Mononuclear cell (primary cell): Measurements from ENCODE around the gene KLC1. TPM values are rescaled to one million over a fixed set of nuclear protein-coding genes. Genes with fewer than 3 reads are reported as not detected.

Source experiments
- H3K27me3 ChIP-seq: 2 replicates; pipeline ENCODE4 v1.6.0; 2011; ENCODE audit warnings: low read length, control low read depth; ENCODE audit not compliant: insufficient read depth
- H3K4me1 ChIP-seq: 2 replicates; pipeline ENCODE4 v1.5.1; 2011; ENCODE audit warnings: mild to moderate bottlenecking, low read length, control low read depth; ENCODE audit not compliant: insufficient read depth
- H3K4me3 ChIP-seq: 2 replicates; pipeline ENCODE4 v1.5.1; 2011; ENCODE audit warnings: mild to moderate bottlenecking, low read length, moderate library complexity
- H3K9me3 ChIP-seq: 2 replicates; pipeline ENCODE4 v1.5.1; 2011; ENCODE audit warnings: low read depth, mild to moderate bottlenecking, control low read depth, low read length
- total RNA-seq: library from RNA; depleted of rRNA; stranded (reverse); fragments of >200 nt; gene quantifications from one replicate; pipeline ENCODE4 v1.2.3, GENCODE V29; 2012

Gene KLC1
- total RNA-seq, 1 donor, result 127 TPM

DNA sequence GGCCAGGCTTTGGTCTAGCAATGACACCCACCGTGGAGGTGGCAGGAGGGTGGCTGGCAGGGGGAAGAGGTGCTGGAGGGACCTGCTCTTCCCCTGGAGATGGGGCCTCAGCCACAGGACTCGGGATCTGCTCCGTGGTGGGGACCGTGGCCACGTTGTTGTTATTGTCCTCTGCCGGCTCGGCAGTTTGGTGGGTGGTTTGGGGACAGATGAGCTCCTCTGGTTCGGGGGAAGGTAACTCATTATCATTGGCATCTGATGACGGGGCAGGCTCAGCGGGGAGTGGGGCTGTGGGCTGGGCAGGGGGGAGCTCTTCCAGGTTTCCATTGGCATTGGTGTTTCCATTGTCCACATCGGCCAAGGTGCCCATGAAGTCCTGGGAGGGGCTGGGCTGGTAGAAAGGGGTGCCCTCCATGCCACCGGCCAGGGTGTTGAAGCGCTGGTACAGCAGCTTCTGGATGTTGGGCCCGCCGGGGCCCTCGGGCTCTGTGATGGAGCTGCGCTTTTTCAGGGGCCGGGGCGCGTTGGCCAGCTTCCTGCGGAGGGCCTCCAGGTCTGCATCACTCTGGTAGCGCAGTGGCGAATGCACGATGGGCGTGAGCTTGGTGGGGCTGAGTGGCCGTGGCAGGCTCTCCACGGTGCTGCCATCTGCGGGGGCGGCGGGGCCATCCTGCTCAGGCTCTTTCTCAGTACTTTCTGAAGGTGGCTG is 110.9 kb downstream of the KLC1 start:
- Histone ChIP-seq H3K4me3 (no peak overlapping the region), H3K4me1 (no peaks in the 10 kb centered on the region), H3K27me3 (no peaks in the 10 kb centered on the region), H3K9me3 (no peaks in the 10 kb centered on the region)

DNA sequence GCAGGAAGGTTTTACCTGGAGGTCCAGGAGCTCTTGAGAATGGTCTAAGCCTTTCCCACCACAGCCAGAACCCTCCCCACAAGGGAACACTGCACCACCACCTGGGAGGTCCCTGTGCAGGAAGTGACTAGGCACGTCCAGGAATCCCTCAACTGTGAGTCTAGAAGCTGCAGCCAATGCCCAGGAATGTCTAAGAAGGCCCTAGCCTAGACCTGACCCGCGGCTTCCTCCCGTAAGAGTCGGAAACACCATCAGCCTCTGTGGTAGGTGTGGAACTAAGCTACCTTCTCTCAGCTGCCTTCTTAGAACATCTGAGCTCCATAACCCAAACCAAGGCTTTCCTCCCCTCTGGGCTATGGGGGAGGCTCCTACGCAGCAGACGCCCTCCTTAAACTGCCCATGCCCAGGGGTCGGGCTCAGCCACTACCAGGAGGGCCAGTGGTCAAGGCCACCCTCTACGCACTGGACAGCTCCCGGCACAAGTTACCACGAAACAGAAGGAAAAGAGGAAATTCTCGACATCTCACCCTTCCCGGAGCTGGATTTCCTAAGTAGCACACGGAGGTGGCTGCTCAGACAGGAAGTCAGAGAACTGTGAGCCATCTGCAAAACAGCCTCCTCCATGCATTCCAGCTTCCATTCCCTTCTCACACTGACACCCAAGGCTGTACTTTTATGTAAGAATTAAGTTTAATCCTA is 112.1 kb downstream of the KLC1 start:
- no peaks in the 10 kb centered on the region for H3K9me3 ChIP-seq
- H3K4me3 ChIP-seq, result no peak overlapping the region
- no peaks in the 10 kb centered on the region for H3K4me1 ChIP-seq
- no peaks in the 10 kb centered on the region for H3K27me3 ChIP-seq

DNA sequence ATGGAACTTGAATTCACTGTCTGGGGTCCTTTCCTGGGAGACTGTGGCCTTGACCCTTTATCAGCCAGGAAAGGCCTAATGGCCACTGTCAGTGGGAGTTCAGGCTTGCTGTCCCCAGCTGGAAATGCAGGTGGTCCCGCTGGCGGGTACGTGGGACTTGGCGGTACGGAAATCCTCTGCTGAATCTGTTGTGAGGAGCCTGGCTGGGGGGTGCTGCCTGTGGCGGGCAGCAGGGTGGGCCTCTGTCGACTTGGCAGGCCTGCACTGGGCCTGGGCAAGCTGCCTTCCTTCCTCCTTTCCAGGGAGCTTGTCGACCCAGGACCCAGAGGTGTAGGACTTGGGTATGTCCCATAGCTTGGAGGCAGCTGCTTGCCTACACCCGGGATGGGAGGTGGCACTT is 112.9 kb downstream of the KLC1 start:
- no peaks in the 10 kb centered on the region for H3K4me1 ChIP-seq
- H3K27me3 ChIP-seq, result no peaks in the 10 kb centered on the region
- no peak overlapping the region for H3K4me3 ChIP-seq
- H3K9me3 ChIP-seq, result no peaks in the 10 kb centered on the region

DNA sequence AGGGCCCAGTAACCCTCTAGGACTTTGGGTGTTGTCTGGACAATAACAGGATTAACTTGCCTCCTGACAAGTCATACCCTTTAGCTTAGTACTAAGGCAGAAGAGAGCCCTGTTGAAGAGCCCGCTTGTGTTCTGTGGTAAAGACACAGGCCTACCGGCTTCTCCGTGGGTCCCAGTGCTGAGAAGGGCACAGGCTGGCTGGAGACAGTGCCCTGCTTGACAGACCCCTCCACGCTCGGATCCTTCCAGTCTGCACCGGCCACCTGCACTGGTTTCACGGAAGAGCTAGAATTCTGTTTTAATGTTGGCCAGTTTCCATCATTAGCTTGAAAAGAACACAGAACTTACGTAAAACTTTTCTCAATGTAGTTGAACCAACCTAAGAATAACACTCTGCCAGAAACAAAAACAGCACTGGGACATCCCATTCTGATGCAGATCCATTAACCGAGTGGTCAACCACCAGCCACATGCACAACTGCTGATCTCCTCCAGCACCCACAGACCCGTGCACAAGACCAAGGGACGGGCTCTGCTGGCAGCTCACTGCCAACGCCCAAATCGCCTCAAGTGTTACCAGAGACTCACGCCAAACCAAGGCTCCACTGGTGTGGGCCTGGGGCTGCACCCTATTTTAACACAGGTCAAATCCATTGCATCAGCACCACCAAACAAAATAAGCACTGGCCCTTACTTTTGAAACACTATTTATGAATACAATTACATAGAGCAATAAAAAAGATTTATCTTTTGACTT is 113.7 kb downstream of the KLC1 start:
- no peaks in the 10 kb centered on the region for H3K4me1 ChIP-seq
- H3K27me3 ChIP-seq, result no peaks in the 10 kb centered on the region

DNA sequence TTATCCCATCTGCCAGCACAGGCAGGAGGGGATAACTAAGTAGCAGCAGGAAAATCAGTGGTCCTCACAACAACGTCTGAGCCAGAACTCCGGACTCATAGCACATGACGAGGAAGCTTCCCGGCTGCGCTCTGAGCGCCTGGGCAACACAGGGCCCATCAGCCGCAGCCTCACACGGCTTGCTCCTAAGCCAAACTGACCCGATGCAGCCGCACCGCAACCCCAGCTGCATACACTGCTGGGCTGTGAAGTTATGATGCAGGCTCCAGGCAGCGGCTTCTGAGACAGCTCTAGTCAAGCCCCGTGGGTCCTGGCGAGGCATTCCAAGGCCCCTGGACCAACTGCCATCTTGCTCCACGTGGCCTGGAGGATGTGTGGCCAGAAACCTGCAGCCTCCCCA is 114.7 kb downstream of the KLC1 start:
- Histone ChIP-seq H3K4me1 (no peaks in the 10 kb centered on the region), H3K9me3 (no peaks in the 10 kb centered on the region), H3K27me3 (no peaks in the 10 kb centered on the region), H3K4me3 (no peak overlapping the region)

More for the DNA sequence above, 113.7 kb downstream of the KLC1 start:
- Histone ChIP-seq H3K9me3 (no peaks in the 10 kb centered on the region), H3K4me3 (no peak overlapping the region)

DNA sequence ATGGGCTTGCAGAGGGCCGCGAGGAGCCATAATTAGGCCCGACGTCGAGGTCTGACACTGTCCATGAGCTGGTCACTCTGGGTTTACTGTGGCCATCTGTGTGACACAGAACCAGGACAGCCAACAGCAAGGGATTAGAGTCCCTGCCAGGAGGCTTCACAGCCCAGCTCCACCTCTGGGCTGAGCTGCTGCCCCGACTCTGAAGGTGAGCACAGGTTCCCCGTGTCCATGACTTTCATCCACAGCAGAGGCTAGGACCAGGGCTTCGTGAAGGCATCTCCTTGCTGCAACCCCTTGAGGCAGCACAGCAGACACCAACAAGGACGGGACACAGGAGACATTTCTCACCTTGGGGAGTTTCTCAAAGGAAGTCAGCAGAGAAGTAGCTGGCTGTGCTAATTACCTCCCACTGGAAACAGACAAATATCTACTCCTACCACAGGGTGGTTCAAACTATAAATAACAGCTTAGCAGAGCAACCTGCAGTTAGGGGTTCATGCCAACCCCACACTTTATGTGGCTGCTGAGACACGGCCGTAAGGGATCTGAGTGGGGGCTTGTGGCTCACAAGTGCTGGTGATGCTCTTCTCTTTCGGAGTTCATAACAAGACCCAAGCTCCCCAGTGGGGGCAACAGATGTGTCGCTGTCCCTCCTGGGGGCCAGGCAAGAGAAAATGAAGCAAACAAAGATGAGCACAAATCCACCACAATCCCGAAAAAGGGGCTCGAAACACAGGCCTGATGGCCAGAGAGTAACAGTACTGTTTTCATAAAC is 115.8 kb downstream of the KLC1 start:
- Histone ChIP-seq H3K27me3 (no peaks in the 10 kb centered on the region), H3K4me1 (no peaks in the 10 kb centered on the region), H3K9me3 (no peaks in the 10 kb centered on the region), H3K4me3 (no peak overlapping the region)

DNA sequence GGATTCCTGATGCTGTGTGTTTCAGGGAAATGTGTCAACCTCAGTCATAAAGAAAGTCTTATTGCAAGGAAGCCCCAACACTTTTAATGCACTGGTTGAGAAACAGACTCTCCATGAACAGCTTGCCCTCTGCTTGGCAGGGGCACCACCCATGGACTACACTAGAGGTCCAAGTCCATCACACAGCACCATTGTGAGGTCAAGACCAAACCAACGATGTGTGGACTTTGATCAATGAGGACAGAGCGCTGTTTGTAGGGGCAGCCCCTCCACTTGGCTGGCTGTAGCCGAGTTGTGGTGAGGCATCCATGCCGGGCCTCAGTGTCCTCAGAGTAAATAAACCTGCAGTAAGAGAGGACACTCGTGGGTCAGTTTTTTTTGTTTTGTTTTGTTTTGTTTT is 116.4 kb downstream of the KLC1 start:
- Histone ChIP-seq H3K4me3 (no peak overlapping the region), H3K9me3 (no peaks in the 10 kb centered on the region), H3K27me3 (no peaks in the 10 kb centered on the region), H3K4me1 (no peaks in the 10 kb centered on the region)

DNA sequence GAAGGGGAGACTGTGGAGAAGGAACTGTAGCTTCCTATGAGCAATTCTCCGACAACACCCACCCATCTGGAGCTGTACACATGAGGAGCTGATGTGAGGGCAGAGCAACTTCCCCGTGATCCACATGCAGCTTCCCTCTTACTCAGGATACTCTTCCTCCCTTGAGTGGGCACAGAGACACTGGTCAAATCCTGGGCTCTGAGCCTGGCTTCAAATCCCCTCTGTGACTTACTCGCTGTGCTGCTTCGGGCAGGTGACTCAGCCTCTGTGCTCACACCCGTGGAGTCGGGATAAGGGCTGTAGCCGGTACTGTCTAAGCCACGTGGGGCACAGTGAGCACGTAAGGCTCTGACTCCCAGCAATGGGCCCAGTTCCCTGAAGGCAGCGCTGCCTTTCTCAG is 117.7 kb downstream of the KLC1 start:
- no peaks in the 10 kb centered on the region for H3K9me3 ChIP-seq
- H3K4me3 ChIP-seq, result no peak overlapping the region
- H3K27me3 ChIP-seq, result no peaks in the 10 kb centered on the region
- no peaks in the 10 kb centered on the region for H3K4me1 ChIP-seq

DNA sequence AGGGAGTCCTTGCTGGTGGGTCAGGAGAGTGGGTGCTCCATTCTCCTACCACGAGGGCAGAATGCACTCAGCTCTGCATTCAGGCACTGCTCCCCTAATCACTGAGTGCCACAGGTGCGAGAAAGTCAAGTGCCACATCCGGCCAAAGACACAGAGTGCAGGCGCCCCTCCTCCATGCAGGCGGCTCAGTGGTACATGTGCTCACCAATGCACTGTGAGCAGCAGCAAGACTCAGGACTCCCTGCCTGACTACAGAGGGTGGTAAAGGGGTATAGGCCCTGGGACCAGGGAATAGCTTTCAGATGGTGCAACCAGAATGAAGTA is 119.5 kb downstream of the KLC1 start:
- no peaks in the 10 kb centered on the region for H3K27me3 ChIP-seq
- H3K4me3 ChIP-seq, result no peak overlapping the region
- no peaks in the 10 kb centered on the region for H3K9me3 ChIP-seq

DNA sequence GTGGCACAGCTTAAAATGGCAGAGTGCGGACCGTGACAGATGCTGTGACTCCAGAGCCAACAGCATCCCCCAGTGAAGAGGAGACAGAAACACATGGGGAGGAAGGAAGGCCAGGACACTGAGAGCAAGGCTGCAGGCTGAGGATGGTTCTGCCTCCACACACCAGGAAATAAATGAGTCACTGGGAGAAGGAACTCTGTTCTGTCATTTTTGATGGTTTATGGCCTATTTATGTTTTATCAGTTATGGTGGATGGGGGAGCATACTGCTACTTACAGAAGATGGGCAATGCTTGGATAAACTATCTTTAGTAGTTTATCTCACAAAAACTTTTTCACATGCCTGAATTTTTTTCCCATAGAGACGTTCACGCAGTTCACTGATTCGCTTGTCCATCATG is 120.4 kb downstream of the KLC1 start:
- Histone ChIP-seq H3K27me3 (no peaks in the 10 kb centered on the region), H3K4me1 (no peaks in the 10 kb centered on the region), H3K9me3 (no peaks in the 10 kb centered on the region), H3K4me3 (no peak overlapping the region)

More for the DNA sequence above, 119.5 kb downstream of the KLC1 start:
- no peaks in the 10 kb centered on the region for H3K4me1 ChIP-seq

DNA sequence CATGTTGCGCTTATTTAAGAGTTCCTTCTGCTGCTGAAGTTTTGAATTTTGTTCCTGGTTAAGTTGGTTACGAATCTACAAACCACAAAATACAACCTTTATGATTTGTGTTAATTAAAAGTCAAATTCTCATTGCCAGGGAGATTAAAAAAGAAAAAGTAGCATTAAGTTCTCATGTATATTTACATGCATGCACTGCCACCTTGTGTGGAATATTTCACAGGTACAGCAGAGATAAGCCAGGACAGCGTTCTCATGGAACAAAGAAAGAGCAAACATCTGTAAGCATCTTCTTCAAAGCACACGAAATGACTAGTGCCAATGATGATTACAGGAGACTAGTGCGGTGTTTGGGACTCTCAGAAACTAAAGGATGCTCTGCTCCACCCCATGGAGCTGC is 120.8 kb downstream of the KLC1 start:
- no peaks in the 10 kb centered on the region for H3K9me3 ChIP-seq
- H3K4me3 ChIP-seq, result no peak overlapping the region
- H3K27me3 ChIP-seq, result no peaks in the 10 kb centered on the region
- no peaks in the 10 kb centered on the region for H3K4me1 ChIP-seq

Other genes starting within 250 kb of the KLC1 start
- 96.6 TPM for gene MARK3, start 243.8 kb upstream of the KLC1 start, total RNA-seq
- gene CKB, start 106.4 kb upstream of the KLC1 start, total RNA-seq, result 6.4 TPM
- gene TRMT61A, start 100.0 kb upstream of the KLC1 start, total RNA-seq, result 7.2 TPM
- 45.8 TPM for gene BAG5, start 66.6 kb upstream of the KLC1 start, total RNA-seq
- 11.3 TPM for gene COA8, start 66.3 kb upstream of the KLC1 start, total RNA-seq
- gene XRCC3, start 86.2 kb downstream of the KLC1 start, total RNA-seq, result 4.6 TPM
- gene ZFYVE21, start 86.6 kb downstream of the KLC1 start, total RNA-seq, result 2.0 TPM
- 4.5 TPM for gene PPP1R13B, start 218.4 kb downstream of the KLC1 start, total RNA-seq